Adrenal gland (tissue), 12 donors: Measurements from ENCODE around the gene FAM229A. TPM values are rescaled to one million over a fixed set of nuclear protein-coding genes. Genes with fewer than 3 reads are reported as not detected.

Experiments
- DNase-seq, 7 donors: peaks; one replicate each; pipeline ENCODE4 v3.0.0-alpha.2; 2019 to 2020
- H3K27ac ChIP-seq, 5 donors: fragments of 200-600 bp; sonication (generic) in 4 of 5; 1 replicate in 3 of 5; 2 replicates in 2 of 5; pipeline versions ENCODE4 v1.5.1 to v1.8.0; 2016 to 2020; ENCODE audit warnings: mild to moderate bottlenecking in 1 of 5
- H3K27me3 ChIP-seq: fragments of 200-600 bp; 2 replicates; pipeline ENCODE4 v1.8.0; 2021
- H3K36me3 ChIP-seq, 2 donors: fragments of 200-600 bp; replicated peaks in 1 of 2; 1 replicate in 1 of 2; 2 replicates in 1 of 2; pipeline versions ENCODE4 v1.5.1 to v1.8.0; 2018 to 2022
- H3K4me1 ChIP-seq, 2 donors: fragments of 200-600 bp; replicated peaks in 1 of 2; 1 replicate in 1 of 2; 2 replicates in 1 of 2; pipeline versions ENCODE4 v1.5.1 to v1.8.0; 2018 to 2021
- H3K4me3 ChIP-seq, 4 donors: fragments of 200-600 bp; sonication (generic) in 3 of 4; one replicate each; pipeline ENCODE4 v1.5.1; 2016 to 2018
- H3K9me3 ChIP-seq, 3 donors: fragments of 200-600 bp; sonication (generic) in 1 of 3; replicated peaks in 1 of 3; 1 replicate in 2 of 3; 2 replicates in 1 of 3; pipeline versions ENCODE4 v1.5.1 to v1.8.0; 2016 to 2021
- POLR2A ChIP-seq, 2 donors: fragments of 450-650 bp; IDR thresholded peaks; one replicate each; pipeline ENCODE4 v1.6.1; 2017; ENCODE audit warnings: antibody characterized with exemption in 2 of 2, mild to moderate bottlenecking in 2 of 2, moderate library complexity in 1 of 2
- WGBS, 4 donors: extraction: QIAGEN DNeasy Blood & Tissue Kit in 2 of 4; methylation state at CpG; one replicate each; pipeline versions ENCODE4 v1.1.5 to v1.1.7; 2013 to 2017; 5-methylcytosine and 5-hydroxymethylcytosine counted together
- intact Hi-C, 2 donors: fragments of 100-400 bp; cut with DNase I; formaldehyde crosslinking; loops; one replicate each; pipeline versions ENCODE4 v1.14.1 to v1.15.0; 2022 to 2023
- polyA plus RNA-seq, 3 donors: library from polyadenylated mRNA; stranded (reverse); fragments of 200-250 nt in 2 of 3; fragments of 350-450 nt in 1 of 3; fragmentation: Illumina TruSeq in 1 of 3; extraction: RNeasy Lipid Tissue Mini Kit (QIAGEN cat#74804) in 1 of 3; gene quantifications; one replicate each; pipeline ENCODE4 v1.2.3, GENCODE V29; 2013 to 2014
- total RNA-seq, 9 donors: library from RNA; depleted of rRNA in 4 of 9; stranded (reverse); fragments of >200 nt in 4 of 9; fragments of 120-200 nt in 1 of 9; fragmentation: NEBNext Ultra II Directional in 1 of 9; extraction: Animal tissue kit (Norgen Biotek cat#: 25700) in 1 of 9; gene quantifications; one replicate each; pipeline versions ENCODE4 v1.1.0 to v1.2.4, GENCODE V29; 2013 to 2023
- TF ChIP-seq, protein P1 (sequence below), 6 experiments: fragments of 450-650 bp in 4 of 6; fragments of 200-600 bp in 2 of 6; sonication (generic) in 1 of 6; IDR thresholded peaks; 1 replicate in 5 of 6; 2 replicates in 1 of 6; pipeline versions ENCODE4 v1.5.1 to v1.8.0; 2016 to 2021; ENCODE audit warnings: antibody characterized with exemption in 6 of 6, mild to moderate bottlenecking in 2 of 6, moderate library complexity in 1 of 6
- donor health status: healthy with polysubstance abuse.
- donor health status: Bipolar disorder and iron deficiency.
- donor health status: DM: yes; HTN: yes; CAD: no.
- donor health status: DM: no; HTN: no; CAD: no.
- donor health status: DM: no; HTN: no; CAD: no.
- donor health status: DM: yes; HTN: yes; CAD: no.

The FAM229A gene
- total and polyA plus RNA-seq, 12 donors = 1.3 to 110 (median 7.0) TPM

DNA sequence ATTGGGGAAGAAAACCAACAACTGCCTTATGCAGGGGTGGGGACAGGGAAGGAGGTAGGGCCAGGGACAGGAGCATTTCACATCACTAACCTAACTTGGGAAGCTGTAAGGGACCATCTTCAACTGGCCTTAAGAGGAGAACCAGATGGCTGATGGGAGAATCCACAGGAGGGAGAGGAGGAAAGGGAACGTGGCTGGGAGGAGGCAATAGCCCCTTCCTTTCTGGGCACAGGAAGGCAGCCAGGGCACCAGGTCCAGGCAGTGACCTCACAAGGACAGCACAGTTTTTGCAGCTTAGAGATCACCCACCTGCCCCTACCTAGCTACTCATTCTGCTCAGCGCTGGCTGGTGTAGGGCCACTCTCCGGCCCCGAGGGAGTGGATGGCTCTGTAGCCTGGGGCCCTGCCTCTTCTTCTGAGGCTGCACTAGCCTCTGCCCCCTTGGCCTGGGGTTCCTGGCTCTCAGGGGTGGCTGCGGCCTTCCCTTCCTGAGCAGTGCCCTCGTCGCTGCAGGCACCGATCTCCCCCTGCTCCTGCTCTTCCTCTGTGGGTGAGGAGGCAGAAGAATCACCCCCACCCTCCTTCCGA lies 27.9 kb downstream of the FAM229A start:
- Histone ChIP-seq H3K9me3 (no peaks in the 10 kb centered on the region), H3K27me3 (no peaks in the 10 kb centered on the region), H3K4me1 (peaks cover 6 to 27% of the 10 kb centered on the region in 2 donors), H3K36me3 (peaks cover 0 to 43% of the 10 kb centered on the region in 2 donors), H3K4me3 (peak overlapping the region in 2 of 4 donors; percentile 40 to 91), H3K27ac (peak overlapping the region in 3 of 5 donors; percentile 6 to 81 (median 49))
- 6 to 36% (median 20%) methylated on average over 2 to 9 of the region's 9 CpGs for WGBS, 4 donors
- DNase-seq = no peak
- TF ChIP-seq, protein P1, sequence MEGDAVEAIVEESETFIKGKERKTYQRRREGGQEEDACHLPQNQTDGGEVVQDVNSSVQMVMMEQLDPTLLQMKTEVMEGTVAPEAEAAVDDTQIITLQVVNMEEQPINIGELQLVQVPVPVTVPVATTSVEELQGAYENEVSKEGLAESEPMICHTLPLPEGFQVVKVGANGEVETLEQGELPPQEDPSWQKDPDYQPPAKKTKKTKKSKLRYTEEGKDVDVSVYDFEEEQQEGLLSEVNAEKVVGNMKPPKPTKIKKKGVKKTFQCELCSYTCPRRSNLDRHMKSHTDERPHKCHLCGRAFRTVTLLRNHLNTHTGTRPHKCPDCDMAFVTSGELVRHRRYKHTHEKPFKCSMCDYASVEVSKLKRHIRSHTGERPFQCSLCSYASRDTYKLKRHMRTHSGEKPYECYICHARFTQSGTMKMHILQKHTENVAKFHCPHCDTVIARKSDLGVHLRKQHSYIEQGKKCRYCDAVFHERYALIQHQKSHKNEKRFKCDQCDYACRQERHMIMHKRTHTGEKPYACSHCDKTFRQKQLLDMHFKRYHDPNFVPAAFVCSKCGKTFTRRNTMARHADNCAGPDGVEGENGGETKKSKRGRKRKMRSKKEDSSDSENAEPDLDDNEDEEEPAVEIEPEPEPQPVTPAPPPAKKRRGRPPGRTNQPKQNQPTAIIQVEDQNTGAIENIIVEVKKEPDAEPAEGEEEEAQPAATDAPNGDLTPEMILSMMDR (IDR thresholded peaks at IDR 0.05) = no peak
- no peak for TF ChIP-seq POLR2A (IDR thresholded peaks at IDR 0.05)
- intact Hi-C loops = no loop called here

DNA sequence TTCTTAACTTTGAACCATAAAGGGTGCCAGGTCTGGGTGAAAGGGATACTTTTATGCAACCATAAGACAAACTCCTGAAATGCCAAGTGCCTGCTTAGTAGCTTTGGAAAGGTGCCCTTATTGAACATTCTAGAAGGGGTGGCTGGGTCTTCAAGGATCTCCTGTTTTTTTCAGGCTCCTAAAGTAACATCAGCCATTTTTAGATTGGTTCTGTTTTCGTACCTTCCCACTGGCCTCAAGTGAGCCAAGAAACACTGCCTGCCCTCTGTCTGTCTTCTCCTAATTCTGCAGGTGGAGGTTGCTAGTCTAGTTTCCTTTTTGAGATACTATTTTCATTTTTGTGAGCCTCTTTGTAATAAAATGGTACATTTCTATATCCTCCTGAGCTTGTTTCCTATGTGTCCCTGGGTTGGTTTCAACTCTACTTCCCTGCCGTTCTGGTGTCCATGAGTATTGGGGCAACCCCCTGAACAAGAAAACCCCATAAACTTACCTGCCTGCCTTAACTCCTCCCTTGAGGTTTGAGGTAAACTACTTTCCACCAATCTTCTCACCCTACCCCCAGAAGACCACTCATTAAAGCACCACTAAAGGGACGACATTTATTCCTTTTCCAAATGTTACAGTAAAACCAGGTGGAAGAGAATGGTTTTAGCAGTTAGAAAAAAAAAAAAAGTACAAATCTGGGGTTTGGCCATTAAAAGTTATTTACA lies 28.9 kb downstream of the FAM229A start:
- no peak for DNase-seq
- no peaks in the 10 kb centered on the region for H3K27me3 ChIP-seq
- peaks cover 0 to 52% of the 10 kb centered on the region in 2 donors for H3K36me3 ChIP-seq
- WGBS, 4 donors = 76 to 89% (median 83%) methylated on average over 3 of the region's 3 CpGs
- intact Hi-C loops = no loop called here
- no peak overlapping the region for H3K4me3 ChIP-seq
- no peak overlapping the region for H3K27ac ChIP-seq
- peaks cover 6 to 27% of the 10 kb centered on the region in 2 donors for H3K4me1 ChIP-seq
- no peak for TF ChIP-seq POLR2A (IDR thresholded peaks at IDR 0.05)
- TF ChIP-seq, protein P1 (IDR thresholded peaks at IDR 0.05) = no peak
- no peaks in the 10 kb centered on the region for H3K9me3 ChIP-seq

DNA sequence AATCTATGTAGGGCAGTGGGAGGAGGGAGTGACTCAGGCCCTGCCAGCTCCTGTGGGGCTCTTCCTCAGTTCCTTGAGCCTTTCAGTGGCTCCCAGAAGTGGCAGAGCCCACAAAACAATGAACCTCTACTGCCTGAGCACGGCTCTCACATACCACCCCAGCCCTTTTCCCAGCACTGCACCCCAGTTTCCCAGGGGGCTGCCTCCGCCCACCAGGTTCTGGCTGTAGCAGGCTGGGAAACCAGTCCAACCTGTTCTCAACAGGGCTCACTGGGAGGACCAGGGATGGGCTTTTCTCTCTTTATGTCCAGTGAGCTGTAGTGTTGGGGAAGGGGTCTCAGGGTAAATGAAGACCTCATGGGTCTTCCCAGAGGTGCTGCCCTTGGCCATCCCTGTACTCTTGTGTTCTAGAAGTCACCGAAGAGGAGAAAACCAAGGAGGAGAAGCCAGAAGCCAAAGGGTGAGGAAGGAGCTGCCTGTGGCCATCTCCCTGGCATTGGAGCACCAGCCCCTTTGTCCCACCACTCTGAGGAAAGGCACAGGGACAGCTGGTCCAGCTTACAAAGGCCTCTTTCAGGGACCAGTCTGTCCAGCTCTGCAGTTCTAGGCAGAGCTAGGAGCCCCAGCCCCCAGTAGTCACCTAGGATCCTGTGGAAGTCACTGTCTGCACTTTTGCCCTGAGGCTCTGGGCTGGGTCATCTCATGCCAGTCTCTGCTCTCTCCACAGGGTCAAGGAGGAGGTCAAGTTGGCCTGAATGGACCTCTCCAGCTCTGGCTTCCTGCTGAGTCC lies 29.8 kb downstream of the FAM229A start:
- H3K4me3 ChIP-seq = no peak overlapping the region
- no peaks in the 10 kb centered on the region for H3K27me3 ChIP-seq
- peaks cover 0 to 62% of the 10 kb centered on the region in 2 donors for H3K36me3 ChIP-seq
- TF ChIP-seq POLR2A (IDR thresholded peaks at IDR 0.05) = no peak
- TF ChIP-seq, protein P1 (IDR thresholded peaks at IDR 0.05) = no peak
- DNase-seq = no peak
- peaks cover 6 to 27% of the 10 kb centered on the region in 2 donors for H3K4me1 ChIP-seq
- 86 to 97% (median 93%) methylated on average over 2 to 3 of the region's 3 CpGs for WGBS, 4 donors
- no peak overlapping the region for H3K27ac ChIP-seq
- intact Hi-C loops = no loop called here
- H3K9me3 ChIP-seq = no peaks in the 10 kb centered on the region

DNA sequence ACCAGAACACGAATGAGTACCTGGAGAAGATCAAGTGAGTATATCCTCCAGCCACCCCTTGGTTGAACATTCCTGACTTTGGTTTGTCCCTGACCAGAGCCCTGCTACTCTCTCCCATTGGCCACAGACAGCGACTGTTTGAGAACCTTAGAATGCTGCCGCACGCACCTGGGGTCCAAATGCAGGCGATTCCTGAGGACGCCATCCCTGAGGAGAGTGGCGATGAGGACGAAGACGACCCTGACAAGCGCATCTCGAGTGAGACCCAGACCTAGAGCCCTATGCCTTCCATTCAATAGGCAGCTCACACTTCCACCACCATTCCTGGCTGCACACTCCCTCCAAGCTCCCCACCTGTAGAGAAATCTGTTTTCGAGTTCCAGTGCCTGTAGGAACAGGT lies 30.7 kb downstream of the FAM229A start:
- peaks cover 0 to 71% of the 10 kb centered on the region in 2 donors for H3K36me3 ChIP-seq
- 90 to 94% (median 92%) methylated on average over 12 of the region's 12 CpGs for WGBS, 4 donors
- no peak for DNase-seq

More for the DNA sequence above, 30.7 kb downstream of the FAM229A start:
- intact Hi-C loops = no loop called here
- H3K4me3 ChIP-seq = no peak overlapping the region
- H3K27ac ChIP-seq = no peak overlapping the region
- no peaks in the 10 kb centered on the region for H3K27me3 ChIP-seq
- H3K9me3 ChIP-seq = no peaks in the 10 kb centered on the region
- H3K4me1 ChIP-seq = peaks cover 6 to 19% of the 10 kb centered on the region in 2 donors
- TF ChIP-seq, protein P1 (IDR thresholded peaks at IDR 0.05) = no peak
- TF ChIP-seq POLR2A (IDR thresholded peaks at IDR 0.05) = no peak
